Neural progenitor cell (in vitro differentiated cells): ENCODE results near the gene RAX2.
"Not testable (repeated sequence)": the region's sequence is repeated elsewhere in the genome, so short reads cannot be mapped to it uniquely, and the experiment has no call there.

Source experiments
- EZH2 ChIP-seq: fragments of 200-600 bp; sonication (generic); IDR thresholded peaks from 2 replicates; pipeline ENCODE4 v1.6.1; 2017; ENCODE audit warnings: antibody characterized with exemption, mild to moderate bottlenecking, moderate library complexity
- TF ChIP-seq, protein P1 (sequence below): fragments of 200-600 bp; sonication (generic); IDR thresholded peaks from 2 replicates; pipeline ENCODE4 v1.5.1; 2017; ENCODE audit warnings: antibody characterized with exemption, mild to moderate bottlenecking

DNA sequence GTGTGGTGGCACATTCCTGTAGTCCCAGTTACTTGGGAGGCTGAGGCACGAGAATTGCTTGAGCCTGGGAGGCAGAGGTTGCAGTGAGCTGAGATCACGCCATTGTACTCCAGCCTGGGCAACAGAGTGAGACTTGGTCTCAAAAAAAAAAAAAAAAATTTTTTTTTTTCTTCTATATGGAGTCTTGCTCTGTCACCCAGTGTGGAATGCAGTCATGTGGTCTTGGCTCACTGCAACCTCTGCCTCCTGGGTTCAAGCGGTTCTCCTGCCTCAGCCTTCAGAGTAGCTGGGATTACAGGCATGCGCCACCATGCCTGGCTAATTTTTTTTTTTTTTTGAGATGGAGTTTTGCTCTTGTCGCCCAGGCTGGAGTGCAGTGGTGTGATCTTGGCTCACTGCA is 6.3 kb downstream of the RAX2 start:
- TF ChIP-seq, protein P1, sequence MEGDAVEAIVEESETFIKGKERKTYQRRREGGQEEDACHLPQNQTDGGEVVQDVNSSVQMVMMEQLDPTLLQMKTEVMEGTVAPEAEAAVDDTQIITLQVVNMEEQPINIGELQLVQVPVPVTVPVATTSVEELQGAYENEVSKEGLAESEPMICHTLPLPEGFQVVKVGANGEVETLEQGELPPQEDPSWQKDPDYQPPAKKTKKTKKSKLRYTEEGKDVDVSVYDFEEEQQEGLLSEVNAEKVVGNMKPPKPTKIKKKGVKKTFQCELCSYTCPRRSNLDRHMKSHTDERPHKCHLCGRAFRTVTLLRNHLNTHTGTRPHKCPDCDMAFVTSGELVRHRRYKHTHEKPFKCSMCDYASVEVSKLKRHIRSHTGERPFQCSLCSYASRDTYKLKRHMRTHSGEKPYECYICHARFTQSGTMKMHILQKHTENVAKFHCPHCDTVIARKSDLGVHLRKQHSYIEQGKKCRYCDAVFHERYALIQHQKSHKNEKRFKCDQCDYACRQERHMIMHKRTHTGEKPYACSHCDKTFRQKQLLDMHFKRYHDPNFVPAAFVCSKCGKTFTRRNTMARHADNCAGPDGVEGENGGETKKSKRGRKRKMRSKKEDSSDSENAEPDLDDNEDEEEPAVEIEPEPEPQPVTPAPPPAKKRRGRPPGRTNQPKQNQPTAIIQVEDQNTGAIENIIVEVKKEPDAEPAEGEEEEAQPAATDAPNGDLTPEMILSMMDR = not testable (repeated sequence)
- TF ChIP-seq EZH2 = not testable (repeated sequence)
